IMR-90 (cell line): Measurements from ENCODE around the gene TXNDC8. TPM values are rescaled to one million over a fixed set of nuclear protein-coding genes. Genes with fewer than 3 reads are reported as not detected.

Experiments
- ATAC-seq: fragments of 200-7000 bp; cut with Tn5 transposase; 2 replicates; pipeline ENCODE4 v1.9.1; 2020; ENCODE audit warnings: low read depth, mild to moderate bottlenecking, moderate library complexity
- BruUV-seq: library from RNA; stranded (reverse); fragments of 400-500 nt; replicated peaks from 2 replicates; lab custom pipeline; 2021; lab: Mats Ljungman, UMichigan
- CTCF ChIA-PET: fragments of 300-600 bp; formaldehyde crosslinking; extraction: SDS; loops from one replicate; lab custom pipeline; 2021; ENCODE audit warnings: antibody characterized with exemption; lab: Yijun Ruan, JAX
- POLR2A ChIA-PET: fragments of 300-600 bp; sonication (Branson Sonifier 250); formaldehyde crosslinking; loops from one replicate; lab custom pipeline; 2022; ENCODE audit warnings: antibody characterized with exemption; ENCODE audit not compliant: unreplicated experiment; lab: Charles Lee
- DNase-seq: peaks from one replicate; pipeline ENCODE4 v3.0.0; 2013
- H2AFZ ChIP-seq: replicated peaks from 2 replicates; pipeline ENCODE3; 2013; ENCODE audit warnings: low read length, mild to moderate bottlenecking; ENCODE audit not compliant: poor library complexity
- H2AK5ac ChIP-seq: 2 replicates; pipeline ENCODE4 v1.6.1; 2013; ENCODE audit warnings: low read depth, low read length, inconsistent platforms
- H2AK9ac ChIP-seq: replicated peaks from 2 replicates; pipeline ENCODE3; 2013; ENCODE audit warnings: mild to moderate bottlenecking, low read depth, low read length, moderate library complexity; ENCODE audit not compliant: poor library complexity
- H2BK120ac ChIP-seq: 2 replicates; pipeline ENCODE4 v1.6.1; 2013; ENCODE audit warnings: low read depth, low read length, inconsistent platforms
- H2BK15ac ChIP-seq: 3 replicates; pipeline ENCODE4 v1.6.1; 2013; ENCODE audit warnings: low read depth, low read length, inconsistent platforms
- H2BK20ac ChIP-seq: 2 replicates; pipeline ENCODE4 v1.6.1; 2013; ENCODE audit warnings: low read depth, mild to moderate bottlenecking, inconsistent platforms, low read length, moderate library complexity
- H2BK5ac ChIP-seq: 2 replicates; pipeline ENCODE4 v1.6.1; 2013; ENCODE audit warnings: mild to moderate bottlenecking, low read depth, low read length, inconsistent platforms; ENCODE audit not compliant: poor library complexity, severe bottlenecking
- H3K14ac ChIP-seq: replicated peaks from 2 replicates; pipeline ENCODE4 v1.6.1; 2013; ENCODE audit warnings: low read depth, low read length, inconsistent platforms
- H3K18ac ChIP-seq: 2 replicates; pipeline ENCODE4 v1.6.1; 2013; ENCODE audit warnings: low read depth, low read length, control low read depth
- H3K23ac ChIP-seq: 2 replicates; pipeline ENCODE4 v1.6.1; 2013; ENCODE audit warnings: low read depth, low read length, inconsistent platforms
- H3K27ac ChIP-seq: 2 replicates; pipeline ENCODE4 v1.5.1; 2013; ENCODE audit warnings: mild to moderate bottlenecking, control low read depth, low read length; ENCODE audit not compliant: insufficient read depth
- H3K27me3 ChIP-seq: 2 replicates; pipeline ENCODE4 v1.6.1; 2013; ENCODE audit warnings: low read length; ENCODE audit not compliant: control insufficient read depth, insufficient read depth
- H3K36me3 ChIP-seq: 2 replicates; pipeline ENCODE4 v1.6.1; 2013; ENCODE audit warnings: low read length, mixed read lengths; ENCODE audit not compliant: control insufficient read depth, insufficient read depth
- H3K4ac ChIP-seq: 2 replicates; pipeline ENCODE4 v1.6.1; 2013; ENCODE audit warnings: low read depth, low read length, inconsistent platforms
- H3K4me1 ChIP-seq: 2 replicates; pipeline ENCODE4 v1.6.1; 2013; ENCODE audit warnings: low read length, mixed read lengths; ENCODE audit not compliant: control insufficient read depth, insufficient read depth
- H3K4me2 ChIP-seq: 2 replicates; pipeline ENCODE4 v1.6.1; 2013; ENCODE audit warnings: low read depth, mild to moderate bottlenecking, control low read depth, low read length, moderate library complexity
- H3K4me3 ChIP-seq: 2 replicates; pipeline ENCODE4 v1.5.1; 2013; ENCODE audit warnings: low read depth, mild to moderate bottlenecking, control low read depth, low read length, moderate library complexity; ENCODE audit not compliant: insufficient read depth
- H3K56ac ChIP-seq: 2 replicates; pipeline ENCODE4 v1.6.1; 2013; ENCODE audit warnings: low read length, inconsistent platforms; ENCODE audit not compliant: insufficient read depth; ENCODE audit errors: extremely low read depth
- H3K79me1 ChIP-seq, 2 experiments: 2 replicates each; pipeline ENCODE4 v1.6.1; 2013; ENCODE audit warnings: low read length in 2 of 2, inconsistent platforms in 1 of 2, low read depth in 1 of 2
- H3K9ac ChIP-seq: 2 replicates; pipeline ENCODE4 v1.6.1; 2013; ENCODE audit warnings: low read depth, low read length, control low read depth
- H3K9me1 ChIP-seq: 2 replicates; pipeline ENCODE4 v1.6.1; 2013; ENCODE audit warnings: low read length, inconsistent platforms; ENCODE audit not compliant: insufficient read depth
- H3K9me3 ChIP-seq: 2 replicates; pipeline ENCODE4 v1.6.1; 2013; ENCODE audit warnings: low read length; ENCODE audit not compliant: control insufficient read depth, insufficient read depth
- H4K20me1 ChIP-seq: 2 replicates; pipeline ENCODE4 v1.6.1; 2013; ENCODE audit warnings: low read length, inconsistent platforms; ENCODE audit not compliant: insufficient read depth
- H4K5ac ChIP-seq: 2 replicates; pipeline ENCODE4 v1.6.1; 2013; ENCODE audit warnings: mild to moderate bottlenecking, low read depth, low read length, control low read depth
- H4K8ac ChIP-seq, 2 experiments: 2 replicates each; pipeline ENCODE4 v1.6.1; 2013; ENCODE audit warnings: low read depth in 2 of 2, low read length in 2 of 2, control low read depth in 1 of 2, inconsistent platforms in 1 of 2
- H4K91ac ChIP-seq: 2 replicates; pipeline ENCODE4 v1.6.1; 2013; ENCODE audit warnings: low read depth, low read length, inconsistent platforms; ENCODE audit not compliant: insufficient read depth
- BHLHE40 ChIP-seq: fragments of 150-350 bp; IDR thresholded peaks from 2 replicates; pipeline ENCODE4 v1.6.1; 2016; ENCODE audit warnings: mild to moderate bottlenecking, low read depth, low read length
- MAZ ChIP-seq: IDR thresholded peaks from 2 replicates; pipeline ENCODE4 v1.6.1; 2012; ENCODE audit warnings: low read depth, mild to moderate bottlenecking, low read length, improper control_type of control experiment, moderate library complexity, borderline replicate concordance
- RAD21 ChIP-seq: IDR thresholded peaks from 2 replicates; pipeline ENCODE4 v1.6.1; 2012; ENCODE audit warnings: low read length, improper control_type of control experiment
- RCOR1 ChIP-seq: IDR thresholded peaks from 2 replicates; pipeline ENCODE4 v1.6.1; 2012; ENCODE audit warnings: mild to moderate bottlenecking, low read length, improper control_type of control experiment; ENCODE audit not compliant: insufficient replicate concordance
- SMC3 ChIP-seq: fragments of 150-350 bp; IDR thresholded peaks from 2 replicates; pipeline ENCODE4 v1.6.1; 2016; ENCODE audit warnings: low read depth, mild to moderate bottlenecking, antibody characterized with exemption, low read length, moderate library complexity
- WGBS, 2 experiments: methylation state at CpG; one replicate each; pipeline versions ENCODE4 v1.1.5 to v1.1.7; 2013; ENCODE audit warnings: missing lambda C conversion rate in 2 of 2; ENCODE audit not compliant: insufficient read length in 1 of 2; ENCODE audit errors: extremely low coverage in 2 of 2; 5-methylcytosine and 5-hydroxymethylcytosine counted together
- dilution Hi-C: fragments of 300-500 bp; cut with HindIII; formaldehyde crosslinking; loops from one replicate; pipeline ENCODE4 v1.14.3; 2018; ENCODE audit warnings: low sequenced_read_pairs; ENCODE audit not compliant: unreplicated experiment
- in situ Hi-C: fragments of 300-500 bp; cut with MboI; formaldehyde crosslinking; loops from 3 replicates; pipeline ENCODE4 v1.14.3; 2019; ENCODE audit warnings: low sequenced_read_pairs, inconsistent platforms, mixed read lengths
- intact Hi-C: fragments of 100-400 bp; cut with micrococcal nuclease; formaldehyde crosslinking; loops from 2 replicates; pipeline ENCODE4 v1.10.0; 2022
- polyA plus RNA-seq, 3 experiments: library from polyadenylated mRNA; depleted of rRNA; stranded (reverse); fragments of >200 nt; gene quantifications; 2 replicates each; pipeline ENCODE4 v1.2.3, GENCODE V29; 2012; ENCODE audit warnings: low replicate concordance in 1 of 3
- total RNA-seq: library from RNA; depleted of rRNA; stranded (reverse); fragments of >200 nt; gene quantifications from 2 replicates; pipeline ENCODE4 v1.2.3, GENCODE V29; 2012
- TF ChIP-seq, protein P1 (sequence below): conservative IDR thresholded peaks from 2 replicates; pipeline ENCODE4 v1.5.1; 2012; ENCODE audit warnings: mild to moderate bottlenecking, low read depth, low read length, improper control_type of control experiment

TXNDC8 gene
- total and polyA plus RNA-seq, 2 of the 4 experiments (the other 2 are of a cell fraction), result not detected

DNA sequence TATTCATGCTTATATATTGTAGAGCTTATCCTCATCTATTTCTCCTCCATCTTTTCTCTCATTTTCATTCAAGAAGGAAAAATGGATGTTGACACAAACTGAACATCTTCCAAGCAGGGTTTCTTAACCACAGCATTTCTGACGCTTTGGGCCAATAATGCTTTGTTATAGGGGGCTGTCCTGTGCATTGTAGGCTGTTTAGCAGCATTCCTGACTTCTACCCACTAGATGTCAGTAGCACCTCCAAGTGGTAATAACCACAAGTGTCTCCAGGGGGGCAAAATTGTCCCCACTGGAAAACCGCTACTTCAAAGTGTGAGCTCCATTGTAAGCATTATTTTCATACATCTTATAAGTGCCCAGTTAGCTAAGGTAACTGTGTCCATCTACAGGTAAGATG is 2.6 kb upstream of the TXNDC8 start:
- Histone ChIP-seq H4K5ac (no peak overlapping the region), H3K36me3 (no peaks in the 10 kb centered on the region), H4K91ac (no peak overlapping the region), H3K27ac (no peak overlapping the region), H3K18ac (no peak overlapping the region), H3K14ac (no peak overlapping the region), H2AK9ac (no peak overlapping the region), H3K4me3 (no peak overlapping the region), H2BK5ac (no peak overlapping the region), H3K4ac (no peak overlapping the region), H3K9me1 (no peaks in the 10 kb centered on the region), H2BK15ac (no peak overlapping the region), H3K4me1 (no peaks in the 10 kb centered on the region; the same call in none of the 2 replicates), H2AFZ (no peak overlapping the region), H2BK120ac (no peak overlapping the region), H2AK5ac (no peak overlapping the region), H4K20me1 (no peaks in the 10 kb centered on the region), H3K4me2 (no peak overlapping the region), H3K9ac (no peak overlapping the region), H3K27me3 (no peaks in the 10 kb centered on the region), H4K8ac (no peak overlapping the region), H3K23ac (no peak overlapping the region), H3K79me1 (no peaks in the 10 kb centered on the region), H3K56ac (no peak overlapping the region), H2BK20ac (no peak overlapping the region), H3K9me3 (no peaks in the 10 kb centered on the region)
- DNase-seq (no peak), ATAC-seq (peak; percentile 53; the same call in 1 of the 2 replicates)
- TF ChIP-seq, protein P1, sequence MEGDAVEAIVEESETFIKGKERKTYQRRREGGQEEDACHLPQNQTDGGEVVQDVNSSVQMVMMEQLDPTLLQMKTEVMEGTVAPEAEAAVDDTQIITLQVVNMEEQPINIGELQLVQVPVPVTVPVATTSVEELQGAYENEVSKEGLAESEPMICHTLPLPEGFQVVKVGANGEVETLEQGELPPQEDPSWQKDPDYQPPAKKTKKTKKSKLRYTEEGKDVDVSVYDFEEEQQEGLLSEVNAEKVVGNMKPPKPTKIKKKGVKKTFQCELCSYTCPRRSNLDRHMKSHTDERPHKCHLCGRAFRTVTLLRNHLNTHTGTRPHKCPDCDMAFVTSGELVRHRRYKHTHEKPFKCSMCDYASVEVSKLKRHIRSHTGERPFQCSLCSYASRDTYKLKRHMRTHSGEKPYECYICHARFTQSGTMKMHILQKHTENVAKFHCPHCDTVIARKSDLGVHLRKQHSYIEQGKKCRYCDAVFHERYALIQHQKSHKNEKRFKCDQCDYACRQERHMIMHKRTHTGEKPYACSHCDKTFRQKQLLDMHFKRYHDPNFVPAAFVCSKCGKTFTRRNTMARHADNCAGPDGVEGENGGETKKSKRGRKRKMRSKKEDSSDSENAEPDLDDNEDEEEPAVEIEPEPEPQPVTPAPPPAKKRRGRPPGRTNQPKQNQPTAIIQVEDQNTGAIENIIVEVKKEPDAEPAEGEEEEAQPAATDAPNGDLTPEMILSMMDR, result peak; percentile 42
- TF ChIP-seq RCOR1 (no peak), RAD21 (peak; percentile 44; the same call in 1 of the 2 replicates), SMC3 (peak; percentile 18; the same call in 1 of the 2 replicates), BHLHE40 (no peak), MAZ (no peak)
- POLR2A ChIA-PET, result no interaction called here
- no TSS peak for BruUV-seq
- in situ Hi-C loops, result no loop called here
- WGBS, 2 experiments, result no CpG with 5 or more reads among the region's 2 CpGs
- CTCF ChIA-PET, result interaction anchor here (0.7 kb wide), 1 partner anchor 36 kb away, joined by 3 read pairs; no protein-coding TSS in a partner anchor
- intact Hi-C loops, result no loop called here
- dilution Hi-C loops, result no loop called here
